Smooth muscle cell (in vitro differentiated cells): ENCODE results near the gene ASB12. TPM values are rescaled to one million over a fixed set of nuclear protein-coding genes. Genes with fewer than 3 reads are reported as not detected.

Experiments
- DNase-seq: peaks from one replicate; lab custom pipeline; 2025; ENCODE audit not compliant: unreplicated experiment; lab: John Stamatoyannopoulos, UW
- H2AFZ ChIP-seq: fragments of 200-600 bp; sonication (generic); 2 replicates; pipeline ENCODE4 v1.6.0; 2016; ENCODE audit warnings: antibody characterized with exemption, low read depth, mild to moderate bottlenecking
- H3F3A ChIP-seq: fragments of 200-600 bp; sonication (generic); 2 replicates; pipeline ENCODE4 v1.6.0; 2017; ENCODE audit warnings: antibody characterized with exemption, low read depth
- H3K27ac ChIP-seq: fragments of 200-600 bp; sonication (generic); 2 replicates; pipeline ENCODE4 v1.5.1; 2016; ENCODE audit warnings: low read depth, mild to moderate bottlenecking
- H3K27me3 ChIP-seq: fragments of 200-600 bp; sonication (generic); 2 replicates; pipeline ENCODE4 v1.6.1; 2016; ENCODE audit warnings: low read depth, mild to moderate bottlenecking
- H3K36me3 ChIP-seq: fragments of 200-600 bp; sonication (generic); 2 replicates; pipeline ENCODE4 v1.5.1; 2016; ENCODE audit warnings: low read depth
- H3K4me1 ChIP-seq: fragments of 200-600 bp; sonication (generic); 2 replicates; pipeline ENCODE4 v1.5.1; 2016; ENCODE audit warnings: low read depth
- H3K4me2 ChIP-seq: fragments of 200-600 bp; sonication (generic); 2 replicates; pipeline ENCODE4 v1.6.0; 2016; ENCODE audit warnings: mild to moderate bottlenecking
- H3K4me3 ChIP-seq: fragments of 200-600 bp; sonication (generic); 2 replicates; pipeline ENCODE4 v1.5.1; 2016; ENCODE audit warnings: mild to moderate bottlenecking
- H3K79me2 ChIP-seq: fragments of 200-600 bp; sonication (generic); 2 replicates; pipeline ENCODE4 v1.6.0; 2016; ENCODE audit warnings: low read depth, mild to moderate bottlenecking
- H3K9ac ChIP-seq: fragments of 200-600 bp; sonication (generic); 2 replicates; pipeline ENCODE4 v1.6.0; 2016; ENCODE audit warnings: low read depth
- H3K9me3 ChIP-seq: fragments of 200-600 bp; sonication (generic); replicated peaks from 2 replicates; pipeline ENCODE4 v1.5.1; 2016; ENCODE audit warnings: low read depth
- H4K20me1 ChIP-seq: fragments of 200-600 bp; sonication (generic); 2 replicates; pipeline ENCODE4 v1.6.0; 2016; ENCODE audit warnings: low read depth
- WGBS: methylation state at CpG from one replicate; pipeline ENCODE4 v1.1.7; 2016; ENCODE audit warnings: low lambda C conversion rate; 5-methylcytosine and 5-hydroxymethylcytosine counted together
- polyA plus RNA-seq: library from polyadenylated mRNA; unstranded; fragments of >200 nt; fragmentation: Nextera tagmentation; extraction: Ambion mirVana; gene quantifications from 2 replicates; pipeline ENCODE4 v1.2.1, GENCODE V29; 2016
- total RNA-seq: library from RNA; depleted of rRNA; stranded (reverse); fragments of >200 nt; gene quantifications from 2 replicates; pipeline ENCODE4 v1.2.3, GENCODE V29; 2014
- TF ChIP-seq, protein P1 (sequence below): fragments of 200-600 bp; sonication (generic); IDR thresholded peaks from 2 replicates; pipeline ENCODE4 v1.5.1; 2017; ENCODE audit warnings: borderline replicate concordance, mild to moderate bottlenecking, antibody characterized with exemption; ENCODE audit not compliant: insufficient read depth, poor library complexity, severe bottlenecking

The ASB12 gene
- total and polyA plus RNA-seq, 2 experiments from 2014 or later, result not detected

DNA sequence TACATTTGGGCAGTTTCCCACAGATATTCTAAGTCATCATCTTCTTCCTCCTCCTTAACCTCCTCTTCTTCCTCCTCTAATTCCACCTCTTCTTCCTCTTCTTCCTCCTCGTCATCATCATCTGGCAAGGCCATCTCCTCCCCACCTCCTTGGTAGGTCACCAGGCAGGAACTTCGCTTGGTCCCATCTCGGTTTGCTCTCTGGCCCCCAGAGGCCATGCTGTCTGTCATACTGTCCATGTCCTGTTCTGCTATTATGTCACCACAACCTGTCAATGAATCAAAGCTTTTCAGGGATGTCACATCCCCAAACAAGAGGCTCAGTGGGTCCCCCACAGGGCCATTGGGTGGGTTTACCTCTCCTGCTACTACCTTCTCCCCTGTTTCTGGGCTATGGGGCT is 38.4 kb downstream of the ASB12 start:
- no peaks in the 10 kb centered on the region for H3K79me2 ChIP-seq
- H3K4me1 ChIP-seq, result no peaks in the 10 kb centered on the region
- DNase-seq, result no peak
- no peak overlapping the region for H3K27ac ChIP-seq
- H3K9ac ChIP-seq, result no peak overlapping the region
- H4K20me1 ChIP-seq, result peaks cover 28% of the 10 kb centered on the region
- whole genome bisulfite sequencing, result 80% methylated on average over 3 of the region's 3 CpGs
- no peaks in the 10 kb centered on the region for H3K27me3 ChIP-seq
- no peak overlapping the region for H2AFZ ChIP-seq
- no peaks in the 10 kb centered on the region for H3F3A ChIP-seq
- no peaks in the 10 kb centered on the region for H3K36me3 ChIP-seq
- TF ChIP-seq, protein P1, sequence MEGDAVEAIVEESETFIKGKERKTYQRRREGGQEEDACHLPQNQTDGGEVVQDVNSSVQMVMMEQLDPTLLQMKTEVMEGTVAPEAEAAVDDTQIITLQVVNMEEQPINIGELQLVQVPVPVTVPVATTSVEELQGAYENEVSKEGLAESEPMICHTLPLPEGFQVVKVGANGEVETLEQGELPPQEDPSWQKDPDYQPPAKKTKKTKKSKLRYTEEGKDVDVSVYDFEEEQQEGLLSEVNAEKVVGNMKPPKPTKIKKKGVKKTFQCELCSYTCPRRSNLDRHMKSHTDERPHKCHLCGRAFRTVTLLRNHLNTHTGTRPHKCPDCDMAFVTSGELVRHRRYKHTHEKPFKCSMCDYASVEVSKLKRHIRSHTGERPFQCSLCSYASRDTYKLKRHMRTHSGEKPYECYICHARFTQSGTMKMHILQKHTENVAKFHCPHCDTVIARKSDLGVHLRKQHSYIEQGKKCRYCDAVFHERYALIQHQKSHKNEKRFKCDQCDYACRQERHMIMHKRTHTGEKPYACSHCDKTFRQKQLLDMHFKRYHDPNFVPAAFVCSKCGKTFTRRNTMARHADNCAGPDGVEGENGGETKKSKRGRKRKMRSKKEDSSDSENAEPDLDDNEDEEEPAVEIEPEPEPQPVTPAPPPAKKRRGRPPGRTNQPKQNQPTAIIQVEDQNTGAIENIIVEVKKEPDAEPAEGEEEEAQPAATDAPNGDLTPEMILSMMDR, result no peak
- H3K9me3 ChIP-seq, result no peaks in the 10 kb centered on the region
- H3K4me3 ChIP-seq, result no peak overlapping the region
- H3K4me2 ChIP-seq, result no peak overlapping the region

DNA sequence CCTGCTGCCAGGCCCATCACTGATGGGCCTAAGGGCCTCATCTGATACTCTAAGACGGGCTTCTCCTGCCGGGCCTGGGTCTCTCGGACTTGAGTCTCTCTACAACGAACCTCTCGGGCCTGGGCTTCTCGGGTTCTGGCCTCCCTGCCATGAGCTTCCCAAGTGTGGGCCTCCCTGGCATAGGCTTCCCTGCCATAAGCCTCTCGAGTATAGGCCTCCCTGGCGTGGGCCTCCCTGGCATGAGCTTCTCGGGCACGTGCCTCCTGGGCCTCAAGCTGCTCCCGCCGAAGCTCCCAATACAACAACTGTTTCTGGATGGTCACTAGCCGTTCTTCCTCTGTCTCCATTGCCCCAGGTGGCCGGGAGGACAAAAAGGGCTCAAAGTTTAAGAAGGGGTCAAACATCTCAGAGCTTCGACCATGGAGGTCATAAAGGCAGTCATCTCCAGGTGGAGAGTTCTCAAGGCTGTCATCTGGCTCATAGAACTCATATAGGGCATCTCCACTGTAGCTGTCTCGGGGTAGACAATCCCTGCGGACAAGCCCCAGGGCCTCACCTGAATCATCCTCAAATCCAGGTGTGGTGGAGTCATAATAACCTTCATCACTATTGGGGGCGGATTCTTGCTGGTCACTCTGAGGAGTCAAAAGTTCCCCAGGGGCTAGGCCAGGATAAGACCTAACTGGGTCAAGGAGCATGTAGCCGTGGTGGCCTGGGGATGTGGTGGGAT is 39.0 kb downstream of the ASB12 start:
- WGBS, result 89% methylated on average over 19 of the region's 19 CpGs

DNA sequence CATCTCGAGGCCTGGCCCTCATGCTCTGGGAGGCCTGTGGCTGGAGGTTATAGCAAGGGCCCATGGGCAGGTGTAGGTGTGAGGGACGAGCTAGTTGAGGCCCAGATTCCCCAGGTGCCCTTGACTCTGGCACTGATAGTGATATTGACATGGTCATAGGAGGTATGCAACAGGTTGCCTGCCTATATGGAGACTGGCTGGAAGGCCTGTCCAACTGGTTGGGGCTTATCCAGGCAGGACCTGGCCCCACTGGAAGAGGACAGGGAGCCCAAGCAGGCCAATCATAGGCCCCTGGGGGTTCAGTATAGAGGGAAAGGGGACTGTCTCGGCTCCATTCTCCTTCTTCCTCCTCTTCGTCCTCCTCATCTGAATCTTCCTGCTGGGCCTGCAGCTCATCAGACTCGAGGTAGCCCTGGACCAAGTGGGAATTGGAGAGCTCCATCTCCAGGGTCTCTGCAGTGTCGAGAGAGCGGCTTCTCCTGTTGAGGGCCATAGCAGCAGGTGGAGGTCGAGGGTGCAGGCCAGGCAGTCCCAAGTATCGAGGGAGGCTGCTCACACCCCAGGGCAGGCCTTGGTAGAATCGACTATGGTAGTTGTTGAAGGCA is 40.2 kb downstream of the ASB12 start:
- H3F3A ChIP-seq, result no peaks in the 10 kb centered on the region
- peaks cover 10% of the 10 kb centered on the region for H4K20me1 ChIP-seq
- TF ChIP-seq, protein P1, result no peak
- H3K79me2 ChIP-seq, result no peaks in the 10 kb centered on the region
- no peak overlapping the region for H3K4me2 ChIP-seq
- H3K9ac ChIP-seq, result no peak overlapping the region
- H3K9me3 ChIP-seq, result no peaks in the 10 kb centered on the region
- no peak overlapping the region for H3K4me3 ChIP-seq
- H2AFZ ChIP-seq, result no peak overlapping the region
- 83% methylated on average over 10 of the region's 10 CpGs for WGBS
- H3K27ac ChIP-seq, result no peak overlapping the region
- H3K4me1 ChIP-seq, result no peaks in the 10 kb centered on the region
- no peaks in the 10 kb centered on the region for H3K27me3 ChIP-seq
- no peak for DNase-seq
- no peaks in the 10 kb centered on the region for H3K36me3 ChIP-seq

More for the DNA sequence above, 39.0 kb downstream of the ASB12 start:
- Histone ChIP-seq H3K79me2 (no peaks in the 10 kb centered on the region), H2AFZ (no peak overlapping the region), H3K4me3 (no peak overlapping the region), H3K4me1 (no peaks in the 10 kb centered on the region), H3K4me2 (no peak overlapping the region), H3F3A (no peaks in the 10 kb centered on the region), H3K27me3 (no peaks in the 10 kb centered on the region), H4K20me1 (peaks cover 22% of the 10 kb centered on the region), H3K27ac (no peak overlapping the region), H3K9ac (no peak overlapping the region), H3K9me3 (no peaks in the 10 kb centered on the region), H3K36me3 (no peaks in the 10 kb centered on the region)
- TF ChIP-seq, protein P1, result no peak
- DNase-seq, result no peak
